GM23338 (cell line): ENCODE results near the gene KIAA0586. TPM values are rescaled to one million over a fixed set of nuclear protein-coding genes. Genes with fewer than 3 reads are reported as not detected.

ENCODE experiments used
- ATAC-seq: fragments of 200-7000 bp; cut with Tn5 transposase; 3 replicates; pipeline ENCODE4 v1.9.1; 2020
- DNase-seq: peaks from one replicate; pipeline ENCODE4 v3.0.0-alpha.2; 2015; ENCODE audit warnings: low spot score
- H2AFZ ChIP-seq: fragments of 200-600 bp; sonication (generic); 2 replicates; pipeline ENCODE4 v1.8.0; 2016; ENCODE audit warnings: antibody characterized with exemption, mild to moderate bottlenecking, moderate library complexity
- H3F3A ChIP-seq: fragments of 200-600 bp; sonication (generic); replicated peaks from 2 replicates; pipeline ENCODE4 v1.8.0; 2017; ENCODE audit warnings: antibody characterized with exemption, mixed run types, low read depth
- H3K27ac ChIP-seq: fragments of 200-600 bp; sonication (generic); 2 replicates; pipeline ENCODE4 v1.6.1; 2016; ENCODE audit warnings: low read depth
- H3K27me3 ChIP-seq: fragments of 200-600 bp; sonication (generic); 2 replicates; pipeline ENCODE4 v1.8.0; 2016; ENCODE audit warnings: mild to moderate bottlenecking, mixed run types, moderate library complexity; ENCODE audit not compliant: insufficient read depth
- H3K36me3 ChIP-seq: fragments of 200-600 bp; sonication (generic); 2 replicates; pipeline ENCODE4 v1.8.0; 2016; ENCODE audit warnings: mild to moderate bottlenecking; ENCODE audit not compliant: insufficient read depth
- H3K4me1 ChIP-seq: fragments of 200-600 bp; sonication (generic); 2 replicates; pipeline ENCODE4 v1.8.0; 2016; ENCODE audit warnings: mild to moderate bottlenecking, moderate library complexity; ENCODE audit not compliant: insufficient read depth
- H3K4me2 ChIP-seq: fragments of 200-600 bp; sonication (generic); 2 replicates; pipeline ENCODE4 v1.7.1; 2017; ENCODE audit warnings: mixed run types
- H3K4me3 ChIP-seq: fragments of 200-600 bp; sonication (generic); 2 replicates; pipeline ENCODE4 v1.6.1; 2016; ENCODE audit warnings: mixed run types
- H3K79me2 ChIP-seq: fragments of 200-600 bp; sonication (generic); replicated peaks from 2 replicates; pipeline ENCODE4 v1.8.0; 2017; ENCODE audit warnings: mild to moderate bottlenecking; ENCODE audit not compliant: insufficient read depth
- H3K9me2 ChIP-seq: fragments of 200-600 bp; sonication (generic); 2 replicates; pipeline ENCODE4 v1.8.0; 2017; ENCODE audit not compliant: insufficient read depth
- H4K20me1 ChIP-seq: fragments of 200-600 bp; sonication (generic); replicated peaks from 2 replicates; pipeline ENCODE4 v1.8.0; 2017; ENCODE audit warnings: mild to moderate bottlenecking; ENCODE audit not compliant: insufficient read depth
- H3K27ac Mint-ChIP-seq: 2 replicates; pipeline ENCODE4 v1.8.0; 2020; ENCODE audit warnings: inconsistent platforms, mild to moderate bottlenecking, moderate library complexity, mixed read lengths
- H3K27me3 Mint-ChIP-seq: 3 replicates; pipeline ENCODE4 v1.8.0; 2022; ENCODE audit warnings: low read depth, mild to moderate bottlenecking, moderate library complexity, mixed read lengths, inconsistent platforms; ENCODE audit not compliant: insufficient read depth, poor library complexity
- H3K36me3 Mint-ChIP-seq: 3 replicates; pipeline ENCODE4 v1.8.0; 2021; ENCODE audit warnings: low read depth, mild to moderate bottlenecking, inconsistent platforms, moderate library complexity, mixed read lengths
- H3K4me1 Mint-ChIP-seq: 3 replicates; pipeline ENCODE4 v1.8.0; 2020; ENCODE audit warnings: mild to moderate bottlenecking, inconsistent platforms, mixed read lengths
- H3K4me3 Mint-ChIP-seq: 3 replicates; pipeline ENCODE4 v1.8.0; 2021; ENCODE audit warnings: moderate library complexity, mild to moderate bottlenecking, inconsistent platforms, mixed read lengths
- H3K9me3 Mint-ChIP-seq: 3 replicates; pipeline ENCODE4 v1.8.0; 2020; ENCODE audit warnings: moderate library complexity, mild to moderate bottlenecking, inconsistent platforms, mixed read lengths
- CREB1 ChIP-seq: fragments of 250-450 bp; sonication (Bioruptor Pico); IDR thresholded peaks from 2 replicates; pipeline ENCODE4 v1.5.0; 2020; ENCODE audit warnings: low read depth, mild to moderate bottlenecking, moderate library complexity
- EZH2phosphoT487 ChIP-seq: fragments of 200-600 bp; sonication (generic); IDR thresholded peaks from one replicate; pipeline ENCODE4 v1.8.1; 2018; ENCODE audit warnings: antibody characterized with exemption; ENCODE audit not compliant: unreplicated experiment
- JUNB ChIP-seq: IDR thresholded peaks from one replicate; pipeline ENCODE4 v1.6.1; 2016; ENCODE audit warnings: antibody characterized with exemption; ENCODE audit not compliant: unreplicated experiment
- NANOG ChIP-seq: IDR thresholded peaks from 2 replicates; pipeline ENCODE4 v1.6.1; 2016; ENCODE audit warnings: antibody characterized with exemption, borderline replicate concordance
- POLR2AphosphoS5 ChIP-seq: IDR thresholded peaks from 2 replicates; pipeline ENCODE4 v1.6.1; 2016; ENCODE audit warnings: antibody characterized with exemption, low read depth
- ZNF114 ChIP-seq: fragments of 250-450 bp; sonication (Bioruptor Pico); IDR thresholded peaks from 2 replicates; pipeline ENCODE4 v1.5.0; 2020; ENCODE audit warnings: mild to moderate bottlenecking, moderate library complexity
- polyA plus RNA-seq: library from polyadenylated mRNA; unstranded; fragments of >200 nt; fragmentation: Nextera tagmentation; extraction: Ambion mirVana; gene quantifications from 2 replicates; pipeline ENCODE4 v1.2.1, GENCODE V29; 2016
- total RNA-seq: library from RNA; depleted of rRNA; stranded (reverse); fragments of >200 nt; shearing (Covaris generic); gene quantifications from 2 replicates; pipeline ENCODE4 v1.2.3, GENCODE V29; 2014
- TF ChIP-seq, protein P1 (sequence below): IDR thresholded peaks from 2 replicates; pipeline ENCODE4 v1.6.1; 2016; ENCODE audit warnings: antibody characterized with exemption
- TF ChIP-seq, protein P2 (sequence below), 2 experiments: fragments of 200-600 bp in 1 of 2; sonication (generic) in 1 of 2; conservative IDR thresholded peaks; 2 replicates each; pipeline versions ENCODE4 v1.5.1 to v1.6.1; 2016 to 2017; ENCODE audit warnings: antibody characterized with exemption in 2 of 2, low read depth in 2 of 2, mild to moderate bottlenecking in 2 of 2, moderate library complexity in 1 of 2
- TF ChIP-seq, protein P3 (sequence below): IDR thresholded peaks from one replicate; pipeline ENCODE4 v1.6.1; 2018; ENCODE audit warnings: antibody characterized with exemption; ENCODE audit not compliant: unreplicated experiment

The KIAA0586 gene
- total and polyA plus RNA-seq, 2 experiments from 2014 or later = 22.2 to 23.7 TPM

DNA sequence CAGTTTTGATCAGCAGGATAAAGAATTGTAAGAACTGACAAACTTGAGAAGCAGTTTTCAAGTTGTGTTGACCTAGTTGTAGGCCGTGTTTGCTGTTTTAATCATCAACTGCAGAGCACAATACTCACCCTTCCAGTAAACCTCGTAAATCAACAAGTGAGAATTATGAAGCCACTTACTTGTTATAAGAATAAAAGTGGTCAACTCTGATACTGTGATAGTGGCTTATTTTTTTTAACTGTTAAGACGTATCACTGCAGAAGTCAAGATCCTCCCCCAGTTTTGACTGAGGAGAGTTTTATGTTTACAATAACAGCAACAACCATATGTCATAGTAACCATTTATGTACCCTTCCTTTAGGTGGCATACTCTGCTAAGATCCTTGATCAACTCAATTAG is 109.5 kb downstream of the KIAA0586 start (continued):
- TF ChIP-seq, protein P1, sequence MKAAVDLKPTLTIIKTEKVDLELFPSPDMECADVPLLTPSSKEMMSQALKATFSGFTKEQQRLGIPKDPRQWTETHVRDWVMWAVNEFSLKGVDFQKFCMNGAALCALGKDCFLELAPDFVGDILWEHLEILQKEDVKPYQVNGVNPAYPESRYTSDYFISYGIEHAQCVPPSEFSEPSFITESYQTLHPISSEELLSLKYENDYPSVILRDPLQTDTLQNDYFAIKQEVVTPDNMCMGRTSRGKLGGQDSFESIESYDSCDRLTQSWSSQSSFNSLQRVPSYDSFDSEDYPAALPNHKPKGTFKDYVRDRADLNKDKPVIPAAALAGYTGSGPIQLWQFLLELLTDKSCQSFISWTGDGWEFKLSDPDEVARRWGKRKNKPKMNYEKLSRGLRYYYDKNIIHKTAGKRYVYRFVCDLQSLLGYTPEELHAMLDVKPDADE = no peak
- TF ChIP-seq CREB1 (CRISPR knock-in tag) = no peak
- TF ChIP-seq NANOG = no peak
- TF ChIP-seq POLR2AphosphoS5 = no peak

DNA sequence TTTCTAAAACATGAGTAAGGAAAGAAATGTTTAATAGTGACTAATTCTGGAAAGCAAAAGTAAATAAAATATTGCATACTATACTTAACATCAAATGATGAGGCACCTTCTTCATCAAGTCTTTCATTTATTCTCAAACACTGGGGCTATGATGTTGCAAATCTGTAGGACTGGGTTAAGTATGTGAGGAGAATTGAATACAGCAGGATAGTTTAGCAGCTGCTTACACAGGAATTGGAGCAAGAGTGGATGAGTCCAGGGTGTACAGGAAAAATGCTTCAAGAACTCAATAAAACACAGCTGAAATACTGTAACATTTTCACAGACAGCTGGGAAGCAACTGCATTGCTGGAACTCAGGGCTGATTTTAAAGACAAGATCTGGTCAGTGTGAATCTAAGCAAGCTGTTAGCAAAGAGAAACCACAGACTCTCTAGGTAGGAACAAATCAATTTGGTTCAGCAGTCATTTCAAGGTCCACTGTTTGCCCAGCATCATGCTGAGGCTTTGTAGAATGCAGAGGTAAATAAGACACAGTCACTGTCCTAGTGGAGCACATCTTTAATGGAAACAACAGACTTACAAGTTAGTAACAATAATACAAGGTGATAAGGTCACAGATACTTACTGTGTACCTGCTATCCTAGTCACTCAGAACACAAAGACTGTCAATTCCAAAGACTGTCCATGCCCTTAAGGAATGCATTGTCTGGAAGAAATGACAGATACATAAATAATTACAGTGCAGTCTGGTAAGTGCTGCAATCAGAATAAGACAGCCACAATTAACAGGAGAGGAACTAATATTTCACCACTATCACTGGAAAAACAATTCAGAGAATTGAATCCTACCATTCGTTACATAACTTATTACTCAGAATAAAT is 113.5 kb downstream of the KIAA0586 start:
- Histone ChIP-seq H3K36me3 (no peaks in the 10 kb centered on the region), H4K20me1 (no peaks in the 10 kb centered on the region), H3K4me2 (no peak overlapping the region), H3K4me1 (no peaks in the 10 kb centered on the region), H3K79me2 (no peaks in the 10 kb centered on the region), H2AFZ (no peak overlapping the region), H3K4me3 (no peak overlapping the region), H3F3A (no peaks in the 10 kb centered on the region), H3K27me3 (no peaks in the 10 kb centered on the region), H3K9me2 (no peaks in the 10 kb centered on the region), H3K27ac (no peak overlapping the region)
- no peaks in the 10 kb centered on the region for H3K4me1 Mint-ChIP-seq
- DNase-seq (no peak), ATAC-seq (no peak)
- H3K27ac Mint-ChIP-seq = no peak overlapping the region
- H3K9me3 Mint-ChIP-seq = no peaks in the 10 kb centered on the region
- no peak overlapping the region for H3K4me3 Mint-ChIP-seq
- H3K27me3 Mint-ChIP-seq = no peaks in the 10 kb centered on the region
- peaks cover 4% of the 10 kb centered on the region; the same call in 2 of the 3 replicates for H3K36me3 Mint-ChIP-seq
- no peak for TF ChIP-seq ZNF114 (CRISPR knock-in tag)
- TF ChIP-seq, protein P2, sequence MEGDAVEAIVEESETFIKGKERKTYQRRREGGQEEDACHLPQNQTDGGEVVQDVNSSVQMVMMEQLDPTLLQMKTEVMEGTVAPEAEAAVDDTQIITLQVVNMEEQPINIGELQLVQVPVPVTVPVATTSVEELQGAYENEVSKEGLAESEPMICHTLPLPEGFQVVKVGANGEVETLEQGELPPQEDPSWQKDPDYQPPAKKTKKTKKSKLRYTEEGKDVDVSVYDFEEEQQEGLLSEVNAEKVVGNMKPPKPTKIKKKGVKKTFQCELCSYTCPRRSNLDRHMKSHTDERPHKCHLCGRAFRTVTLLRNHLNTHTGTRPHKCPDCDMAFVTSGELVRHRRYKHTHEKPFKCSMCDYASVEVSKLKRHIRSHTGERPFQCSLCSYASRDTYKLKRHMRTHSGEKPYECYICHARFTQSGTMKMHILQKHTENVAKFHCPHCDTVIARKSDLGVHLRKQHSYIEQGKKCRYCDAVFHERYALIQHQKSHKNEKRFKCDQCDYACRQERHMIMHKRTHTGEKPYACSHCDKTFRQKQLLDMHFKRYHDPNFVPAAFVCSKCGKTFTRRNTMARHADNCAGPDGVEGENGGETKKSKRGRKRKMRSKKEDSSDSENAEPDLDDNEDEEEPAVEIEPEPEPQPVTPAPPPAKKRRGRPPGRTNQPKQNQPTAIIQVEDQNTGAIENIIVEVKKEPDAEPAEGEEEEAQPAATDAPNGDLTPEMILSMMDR (conservative IDR thresholded peaks at IDR 0.05; ENCODE audit: low read depth in 2 of 2) = no peak
- TF ChIP-seq, protein P3, sequence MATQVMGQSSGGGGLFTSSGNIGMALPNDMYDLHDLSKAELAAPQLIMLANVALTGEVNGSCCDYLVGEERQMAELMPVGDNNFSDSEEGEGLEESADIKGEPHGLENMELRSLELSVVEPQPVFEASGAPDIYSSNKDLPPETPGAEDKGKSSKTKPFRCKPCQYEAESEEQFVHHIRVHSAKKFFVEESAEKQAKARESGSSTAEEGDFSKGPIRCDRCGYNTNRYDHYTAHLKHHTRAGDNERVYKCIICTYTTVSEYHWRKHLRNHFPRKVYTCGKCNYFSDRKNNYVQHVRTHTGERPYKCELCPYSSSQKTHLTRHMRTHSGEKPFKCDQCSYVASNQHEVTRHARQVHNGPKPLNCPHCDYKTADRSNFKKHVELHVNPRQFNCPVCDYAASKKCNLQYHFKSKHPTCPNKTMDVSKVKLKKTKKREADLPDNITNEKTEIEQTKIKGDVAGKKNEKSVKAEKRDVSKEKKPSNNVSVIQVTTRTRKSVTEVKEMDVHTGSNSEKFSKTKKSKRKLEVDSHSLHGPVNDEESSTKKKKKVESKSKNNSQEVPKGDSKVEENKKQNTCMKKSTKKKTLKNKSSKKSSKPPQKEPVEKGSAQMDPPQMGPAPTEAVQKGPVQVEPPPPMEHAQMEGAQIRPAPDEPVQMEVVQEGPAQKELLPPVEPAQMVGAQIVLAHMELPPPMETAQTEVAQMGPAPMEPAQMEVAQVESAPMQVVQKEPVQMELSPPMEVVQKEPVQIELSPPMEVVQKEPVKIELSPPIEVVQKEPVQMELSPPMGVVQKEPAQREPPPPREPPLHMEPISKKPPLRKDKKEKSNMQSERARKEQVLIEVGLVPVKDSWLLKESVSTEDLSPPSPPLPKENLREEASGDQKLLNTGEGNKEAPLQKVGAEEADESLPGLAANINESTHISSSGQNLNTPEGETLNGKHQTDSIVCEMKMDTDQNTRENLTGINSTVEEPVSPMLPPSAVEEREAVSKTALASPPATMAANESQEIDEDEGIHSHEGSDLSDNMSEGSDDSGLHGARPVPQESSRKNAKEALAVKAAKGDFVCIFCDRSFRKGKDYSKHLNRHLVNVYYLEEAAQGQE = no peak
- no peak for TF ChIP-seq EZH2phosphoT487
- TF ChIP-seq, protein P1 = no peak
- no peak for TF ChIP-seq NANOG
- no peak for TF ChIP-seq POLR2AphosphoS5
- TF ChIP-seq JUNB = no peak
